ENCODE data around the gene PARD6A.

Gene PARD6A

DNA sequence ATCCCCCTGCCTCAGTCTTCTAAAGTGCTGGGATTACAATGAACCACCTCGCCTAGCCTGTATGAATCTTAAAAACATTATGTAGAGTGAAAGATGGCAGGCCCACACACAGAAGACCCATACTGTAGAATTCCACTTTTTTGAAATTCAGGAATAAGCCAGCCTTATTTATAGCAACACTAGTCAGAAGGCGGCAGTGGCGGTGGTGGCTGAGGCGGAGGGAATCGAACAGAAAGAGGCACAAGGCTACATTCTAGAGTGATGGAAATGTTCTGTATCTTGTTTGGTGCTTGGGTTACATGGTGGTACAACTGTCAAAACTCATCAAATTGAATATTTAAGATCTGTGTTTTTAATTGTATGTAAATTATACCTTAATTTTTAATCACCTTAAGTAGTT, 47.0 kb downstream of the PARD6A start:
- POLR2A ChIA-PET: interaction anchor here (1.1 kb wide), 1 partner anchor 11 kb away, joined by 3 read pairs; the partner anchor contains the start of gene GFOD2
- CTCF ChIA-PET: interaction anchor here (1.1 kb wide), 1 partner anchor 109 kb away, joined by 6 read pairs; no protein-coding TSS in a partner anchor
- Histone ChIP-seq H3K9me3 (ENCODE audit: control insufficient read depth, insufficient read depth, low read depth, low read length) (no peaks in the 10 kb centered on the region), H3K4me1 (ENCODE audit: control insufficient read depth, insufficient read depth, low read length) (peaks cover 4% of the 10 kb centered on the region; the same call in 1 of the 2 replicates), H3K36me3 (ENCODE audit: control insufficient read depth in 2 of 2, insufficient read depth in 1 of 2, low read length in 2 of 2) (no peaks in the 10 kb centered on the region; a peak in 1 of 3 replicates), H3K4me3 (ENCODE audit: low read depth, low read length) (no peak overlapping the region), H3K27ac (ENCODE audit: extremely low read depth, low read depth, low read length) (no peak overlapping the region)
- TF ChIP-seq HOXD13 (CRISPR knock-in tag; IDR thresholded peaks at IDR 0.05; ENCODE audit: borderline replicate concordance) (no peak), ZNF24 (tag by site-specific recombination; IDR thresholded peaks at IDR 0.05) (no peak), RBAK (tag by site-specific recombination; IDR thresholded peaks at IDR 0.05) (no peak), ZNF670 (tag by site-specific recombination; IDR thresholded peaks at IDR 0.05; ENCODE audit: low read depth) (no peak), ZNF184 (tag by site-specific recombination; IDR thresholded peaks at IDR 0.05) (no peak), ZNF239 (tag by site-specific recombination; IDR thresholded peaks at IDR 0.05) (no peak), SALL2 (tag by site-specific recombination; IDR thresholded peaks at IDR 0.05; ENCODE audit: borderline replicate concordance) (no peak), ZNF354C (tag by site-specific recombination; IDR thresholded peaks at IDR 0.05; ENCODE audit: borderline replicate concordance, low read depth) (no peak), ZNF155 (tag by site-specific recombination; IDR thresholded peaks at IDR 0.05) (no peak)
- TF ChIP-seq, protein P1, sequence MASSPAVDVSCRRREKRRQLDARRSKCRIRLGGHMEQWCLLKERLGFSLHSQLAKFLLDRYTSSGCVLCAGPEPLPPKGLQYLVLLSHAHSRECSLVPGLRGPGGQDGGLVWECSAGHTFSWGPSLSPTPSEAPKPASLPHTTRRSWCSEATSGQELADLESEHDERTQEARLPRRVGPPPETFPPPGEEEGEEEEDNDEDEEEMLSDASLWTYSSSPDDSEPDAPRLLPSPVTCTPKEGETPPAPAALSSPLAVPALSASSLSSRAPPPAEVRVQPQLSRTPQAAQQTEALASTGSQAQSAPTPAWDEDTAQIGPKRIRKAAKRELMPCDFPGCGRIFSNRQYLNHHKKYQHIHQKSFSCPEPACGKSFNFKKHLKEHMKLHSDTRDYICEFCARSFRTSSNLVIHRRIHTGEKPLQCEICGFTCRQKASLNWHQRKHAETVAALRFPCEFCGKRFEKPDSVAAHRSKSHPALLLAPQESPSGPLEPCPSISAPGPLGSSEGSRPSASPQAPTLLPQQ (tag by site-specific recombination; IDR thresholded peaks at IDR 0.05): no peak
- TF ChIP-seq, protein P2, sequence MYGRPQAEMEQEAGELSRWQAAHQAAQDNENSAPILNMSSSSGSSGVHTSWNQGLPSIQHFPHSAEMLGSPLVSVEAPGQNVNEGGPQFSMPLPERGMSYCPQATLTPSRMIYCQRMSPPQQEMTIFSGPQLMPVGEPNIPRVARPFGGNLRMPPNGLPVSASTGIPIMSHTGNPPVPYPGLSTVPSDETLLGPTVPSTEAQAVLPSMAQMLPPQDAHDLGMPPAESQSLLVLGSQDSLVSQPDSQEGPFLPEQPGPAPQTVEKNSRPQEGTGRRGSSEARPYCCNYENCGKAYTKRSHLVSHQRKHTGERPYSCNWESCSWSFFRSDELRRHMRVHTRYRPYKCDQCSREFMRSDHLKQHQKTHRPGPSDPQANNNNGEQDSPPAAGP (tag by site-specific recombination; IDR thresholded peaks at IDR 0.05): no peak
- TF ChIP-seq, protein P3, sequence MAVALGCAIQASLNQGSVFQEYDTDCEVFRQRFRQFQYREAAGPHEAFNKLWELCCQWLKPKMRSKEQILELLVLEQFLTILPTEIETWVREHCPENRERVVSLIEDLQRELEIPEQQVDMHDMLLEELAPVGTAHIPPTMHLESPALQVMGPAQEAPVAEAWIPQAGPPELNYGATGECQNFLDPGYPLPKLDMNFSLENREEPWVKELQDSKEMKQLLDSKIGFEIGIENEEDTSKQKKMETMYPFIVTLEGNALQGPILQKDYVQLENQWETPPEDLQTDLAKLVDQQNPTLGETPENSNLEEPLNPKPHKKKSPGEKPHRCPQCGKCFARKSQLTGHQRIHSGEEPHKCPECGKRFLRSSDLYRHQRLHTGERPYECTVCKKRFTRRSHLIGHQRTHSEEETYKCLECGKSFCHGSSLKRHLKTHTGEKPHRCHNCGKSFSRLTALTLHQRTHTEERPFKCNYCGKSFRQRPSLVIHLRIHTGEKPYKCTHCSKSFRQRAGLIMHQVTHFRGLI (tag by site-specific recombination; IDR thresholded peaks at IDR 0.05): no peak

DNA sequence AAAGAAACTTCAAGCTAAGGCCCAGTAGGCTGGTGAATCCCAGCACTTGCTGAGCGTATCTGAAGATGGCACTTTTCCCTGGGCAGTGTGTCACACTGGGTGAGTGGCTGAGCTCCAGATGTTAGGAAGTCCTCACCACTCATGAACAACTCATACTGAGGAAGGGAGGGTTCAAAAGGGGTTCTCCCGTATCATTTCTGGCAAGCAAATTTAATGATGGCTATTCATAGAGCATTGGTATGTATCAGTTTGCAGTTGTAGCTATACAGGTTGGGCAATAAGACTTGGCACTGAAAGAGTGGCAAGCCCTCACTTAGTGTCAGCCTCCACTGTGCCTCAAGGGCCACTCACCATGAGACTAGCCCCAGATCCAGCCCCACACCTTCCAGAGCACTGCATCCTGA, 47.6 kb downstream of the PARD6A start:
- Histone ChIP-seq H3K4me3 (ENCODE audit: low read depth, low read length) (no peak overlapping the region), H3K4me1 (ENCODE audit: control insufficient read depth, insufficient read depth, low read length) (peaks cover 4% of the 10 kb centered on the region; the same call in 1 of the 2 replicates), H3K9me3 (ENCODE audit: control insufficient read depth, insufficient read depth, low read depth, low read length) (no peaks in the 10 kb centered on the region), H3K27ac (ENCODE audit: extremely low read depth, low read depth, low read length) (0 out of 2 replicates have a peak overlapping the region, but pooled peaks have one; percentile 16), H3K36me3 (ENCODE audit: control insufficient read depth in 2 of 2, insufficient read depth in 1 of 2, low read length in 2 of 2) (no peaks in the 10 kb centered on the region; a peak in 1 of 3 replicates)
- ChIA-PET POLR2A (interaction anchor here (1.1 kb wide), 1 partner anchor 11 kb away, joined by 3 read pairs; the partner anchor contains the start of gene GFOD2), CTCF (interaction anchor here (0.6 to 1.1 kb wide), 2 partner anchors 108 to 194 kb away, joined by 3 to 6 read pairs; no protein-coding TSS in a partner anchor)
- TF ChIP-seq ZNF266 (tag by site-specific recombination; IDR thresholded peaks at IDR 0.05; ENCODE audit: low read depth) (no peak), ZBTB8A (tag by site-specific recombination; IDR thresholded peaks at IDR 0.05) (no peak), ZNF248 (tag by site-specific recombination; IDR thresholded peaks at IDR 0.05) (no peak), ZNF629 (tag by site-specific recombination; IDR thresholded peaks at IDR 0.05) (no peak), ZNF76 (tag by site-specific recombination; IDR thresholded peaks at IDR 0.05; ENCODE audit: borderline replicate concordance, low read depth) (no peak), ZNF24 (tag by site-specific recombination; IDR thresholded peaks at IDR 0.05) (no peak), ZNF677 (tag by site-specific recombination; IDR thresholded peaks at IDR 0.05) (no peak), ZNF335 (tag by site-specific recombination; conservative IDR thresholded peaks at IDR 0.05) (no peak), FEZF1 (tag by site-specific recombination; IDR thresholded peaks at IDR 0.05) (no peak), ZNF214 (tag by site-specific recombination; IDR thresholded peaks at IDR 0.05; ENCODE audit: borderline replicate concordance) (no peak), ZNF501 (tag by site-specific recombination; IDR thresholded peaks at IDR 0.05) (no peak)
- TF ChIP-seq, protein P4, sequence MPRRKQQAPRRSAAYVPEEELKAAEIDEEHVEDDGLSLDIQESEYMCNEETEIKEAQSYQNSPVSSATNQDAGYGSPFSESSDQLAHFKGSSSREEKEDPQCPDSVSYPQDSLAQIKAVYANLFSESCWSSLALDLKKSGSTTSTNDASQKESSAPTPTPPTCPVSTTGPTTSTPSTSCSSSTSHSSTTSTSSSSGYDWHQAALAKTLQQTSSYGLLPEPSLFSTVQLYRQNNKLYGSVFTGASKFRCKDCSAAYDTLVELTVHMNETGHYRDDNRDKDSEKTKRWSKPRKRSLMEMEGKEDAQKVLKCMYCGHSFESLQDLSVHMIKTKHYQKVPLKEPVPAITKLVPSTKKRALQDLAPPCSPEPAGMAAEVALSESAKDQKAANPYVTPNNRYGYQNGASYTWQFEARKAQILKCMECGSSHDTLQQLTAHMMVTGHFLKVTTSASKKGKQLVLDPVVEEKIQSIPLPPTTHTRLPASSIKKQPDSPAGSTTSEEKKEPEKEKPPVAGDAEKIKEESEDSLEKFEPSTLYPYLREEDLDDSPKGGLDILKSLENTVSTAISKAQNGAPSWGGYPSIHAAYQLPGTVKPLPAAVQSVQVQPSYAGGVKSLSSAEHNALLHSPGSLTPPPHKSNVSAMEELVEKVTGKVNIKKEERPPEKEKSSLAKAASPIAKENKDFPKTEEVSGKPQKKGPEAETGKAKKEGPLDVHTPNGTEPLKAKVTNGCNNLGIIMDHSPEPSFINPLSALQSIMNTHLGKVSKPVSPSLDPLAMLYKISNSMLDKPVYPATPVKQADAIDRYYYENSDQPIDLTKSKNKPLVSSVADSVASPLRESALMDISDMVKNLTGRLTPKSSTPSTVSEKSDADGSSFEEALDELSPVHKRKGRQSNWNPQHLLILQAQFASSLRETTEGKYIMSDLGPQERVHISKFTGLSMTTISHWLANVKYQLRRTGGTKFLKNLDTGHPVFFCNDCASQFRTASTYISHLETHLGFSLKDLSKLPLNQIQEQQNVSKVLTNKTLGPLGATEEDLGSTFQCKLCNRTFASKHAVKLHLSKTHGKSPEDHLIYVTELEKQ (tag by site-specific recombination; IDR thresholded peaks at IDR 0.05; ENCODE audit: borderline replicate concordance): no peak
- TF ChIP-seq, protein P5, sequence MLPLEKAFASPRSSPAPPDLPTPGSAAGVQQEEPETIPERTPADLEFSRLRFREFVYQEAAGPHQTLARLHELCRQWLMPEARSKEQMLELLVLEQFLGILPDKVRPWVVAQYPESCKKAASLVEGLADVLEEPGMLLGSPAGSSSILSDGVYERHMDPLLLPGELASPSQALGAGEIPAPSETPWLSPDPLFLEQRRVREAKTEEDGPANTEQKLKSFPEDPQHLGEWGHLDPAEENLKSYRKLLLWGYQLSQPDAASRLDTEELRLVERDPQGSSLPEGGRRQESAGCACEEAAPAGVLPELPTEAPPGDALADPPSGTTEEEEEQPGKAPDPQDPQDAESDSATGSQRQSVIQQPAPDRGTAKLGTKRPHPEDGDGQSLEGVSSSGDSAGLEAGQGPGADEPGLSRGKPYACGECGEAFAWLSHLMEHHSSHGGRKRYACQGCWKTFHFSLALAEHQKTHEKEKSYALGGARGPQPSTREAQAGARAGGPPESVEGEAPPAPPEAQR (tag by site-specific recombination; IDR thresholded peaks at IDR 0.05): no peak
